ENCODE measurements around the gene SUSD2. TPM values are rescaled to one million over a fixed set of nuclear protein-coding genes. Genes with fewer than 3 reads are reported as not detected.
A peak's percentile ranks its signal among the peaks of the same experiment; 100 is the strongest.

The SUSD2 gene
- total RNA-seq, 1 donor from 2014 or later: 5.9 TPM

- DNase-seq (ENCODE audit: low spot score): no peak
These were observed 32.8 kb upstream of the SUSD2 start for GRCh38 chr22:24148266-24149197.

- no peak for DNase-seq (ENCODE audit: low spot score)
These were observed 32.1 kb upstream of the SUSD2 start for GRCh38 chr22:24149198-24149590.

- no peak for DNase-seq (ENCODE audit: low spot score)
These were observed 27.9 kb upstream of the SUSD2 start for GRCh38 chr22:24153353-24153752.

GRCh38 chr22:24153959-24154358, 27.3 kb upstream of the SUSD2 start:
- DNase-seq (ENCODE audit: low spot score): no peak

GRCh38 chr22:24154826-24155225, 26.5 kb upstream of the SUSD2 start:
- DNase-seq (ENCODE audit: low spot score): no peak

GRCh38 chr22:24155627-24156140, 25.6 kb upstream of the SUSD2 start:
- peak; percentile 93 for DNase-seq (ENCODE audit: low spot score)

- no peak for DNase-seq (ENCODE audit: low spot score)
These were observed 25.0 kb upstream of the SUSD2 start for GRCh38 chr22:24156141-24156912.

- peak; percentile 95 for DNase-seq (ENCODE audit: low spot score)
These were observed 24.1 kb upstream of the SUSD2 start for GRCh38 chr22:24156913-24157821.

- DNase-seq (ENCODE audit: low spot score): no peak
These were observed 23.5 kb upstream of the SUSD2 start for GRCh38 chr22:24157822-24158135.

- no peak for DNase-seq (ENCODE audit: low spot score)
These were observed 21.6 kb upstream of the SUSD2 start for GRCh38 chr22:24159650-24160049.

GRCh38 chr22:24160546-24160945, 20.7 kb upstream of the SUSD2 start:
- DNase-seq (ENCODE audit: low spot score): no peak

- no peak for DNase-seq (ENCODE audit: low spot score)
These were observed 19.8 kb upstream of the SUSD2 start for GRCh38 chr22:24161485-24161884.

GRCh38 chr22:24161909-24162308, 19.4 kb upstream of the SUSD2 start:
- no peak for DNase-seq (ENCODE audit: low spot score)

GRCh38 chr22:24162436-24162835, 18.9 kb upstream of the SUSD2 start:
- DNase-seq (ENCODE audit: low spot score): no peak

GRCh38 chr22:24164243-24164642, 17.0 kb upstream of the SUSD2 start:
- no peak for DNase-seq (ENCODE audit: low spot score)

- no peak for DNase-seq (ENCODE audit: low spot score)
These were observed 16.3 kb upstream of the SUSD2 start for GRCh38 chr22:24164940-24165339.

GRCh38 chr22:24165673-24166072, 15.6 kb upstream of the SUSD2 start:
- DNase-seq (ENCODE audit: low spot score): no peak

- DNase-seq (ENCODE audit: low spot score): no peak
These were observed 14.5 kb upstream of the SUSD2 start for GRCh38 chr22:24166811-24167210.

GRCh38 chr22:24169439-24170058, 11.7 kb upstream of the SUSD2 start:
- no peak for DNase-seq (ENCODE audit: low spot score)

GRCh38 chr22:24170188-24170587, 11.1 kb upstream of the SUSD2 start:
- no peak for DNase-seq (ENCODE audit: low spot score)

- no peak for DNase-seq (ENCODE audit: low spot score)
These were observed 10.7 kb upstream of the SUSD2 start for GRCh38 chr22:24170632-24171031.
